Mucosa of rectum (tissue), 2 donors: ENCODE results near the gene FXN.
"Not testable (repeated sequence)": the region's sequence is repeated elsewhere in the genome, so short reads cannot be mapped to it uniquely, and the experiment has no call there.

ENCODE experiments used
- H3K27ac ChIP-seq, 2 donors: one replicate each; pipeline ENCODE4 v1.7.0; 2013; ENCODE audit warnings: inconsistent platforms in 2 of 2, low read depth in 2 of 2, low read length in 2 of 2
- H3K27me3 ChIP-seq, 2 donors: one replicate each; pipeline ENCODE4 v1.7.0; 2013; ENCODE audit warnings: low read length in 2 of 2; ENCODE audit not compliant: control insufficient read depth in 2 of 2, insufficient read depth in 2 of 2
- H3K36me3 ChIP-seq, 2 donors: one replicate each; pipeline ENCODE4 v1.7.0; 2013; ENCODE audit warnings: low read length in 2 of 2; ENCODE audit not compliant: control insufficient read depth in 2 of 2, insufficient read depth in 2 of 2
- H3K4me1 ChIP-seq, 2 donors: one replicate each; pipeline ENCODE4 v1.7.0; 2013; ENCODE audit warnings: low read length in 2 of 2, mild to moderate bottlenecking in 1 of 2; ENCODE audit not compliant: control insufficient read depth in 2 of 2, insufficient read depth in 2 of 2
- H3K4me3 ChIP-seq, 2 donors: one replicate each; pipeline ENCODE4 v1.7.0; 2013; ENCODE audit warnings: low read length in 2 of 2
- H3K9ac ChIP-seq, 2 donors: one replicate each; pipeline ENCODE4 v1.7.0; 2013; ENCODE audit warnings: low read length in 2 of 2, low read depth in 1 of 2, mild to moderate bottlenecking in 1 of 2
- H3K9me3 ChIP-seq, 2 donors: one replicate each; pipeline ENCODE4 v1.7.0; 2013; ENCODE audit warnings: low read length in 2 of 2; ENCODE audit not compliant: control insufficient read depth in 2 of 2
- donor health status: healthy.
- donor health status: Normal muscosa, but diverticular disease.

The FXN gene

GRCh38 chr9:69035438-69036308 is at the start of gene FXN:
Gene FXN, plus strand, starts transcription at chr9:69035752. Its CDS starts 31 bp downstream, at chr9:69035783.
- H3K27ac ChIP-seq: peak within 1 kb of the TSS; percentile 69 to 74
- no peaks in the 10 kb centered on the region for H3K36me3 ChIP-seq
- H3K9ac ChIP-seq: peak within 1 kb of the TSS; percentile 65 to 80
- no peaks in the 10 kb centered on the region for H3K9me3 ChIP-seq
- peaks cover 5 to 10% of the 10 kb centered on the region in 2 donors for H3K4me1 ChIP-seq
- peak within 1 kb of the TSS; percentile 97 to 98 for H3K4me3 ChIP-seq
- no peaks in the 10 kb centered on the region for H3K27me3 ChIP-seq

GRCh38 chr9:68986949-68987348 is 48.6 kb upstream of the FXN start:
- not testable (repeated sequence) for H3K4me1 ChIP-seq, H3K4me3 ChIP-seq, H3K27me3 ChIP-seq, H3K9ac ChIP-seq, H3K36me3 ChIP-seq, H3K27ac ChIP-seq, H3K9me3 ChIP-seq

- Histone ChIP-seq H3K4me3 (no peak overlapping the region), H3K27me3 (no peaks in the 10 kb centered on the region), H3K36me3 (peaks cover 0 to 8% of the 10 kb centered on the region in 2 donors), H3K4me1 (no peaks in the 10 kb centered on the region), H3K27ac (no peak overlapping the region), H3K9me3 (no peaks in the 10 kb centered on the region), H3K9ac (no peak overlapping the region)
These were observed 44.1 kb upstream of the FXN start for GRCh38 chr9:68991457-68991856.

- H3K36me3 ChIP-seq: peaks cover 3 to 11% of the 10 kb centered on the region in 2 donors
- no peak overlapping the region for H3K4me3 ChIP-seq
- H3K27ac ChIP-seq: no peak overlapping the region
- H3K4me1 ChIP-seq: peaks cover 0 to 3% of the 10 kb centered on the region in 2 donors
- H3K9me3 ChIP-seq: no peaks in the 10 kb centered on the region
- H3K9ac ChIP-seq: no peak overlapping the region
- no peaks in the 10 kb centered on the region for H3K27me3 ChIP-seq
These were observed 39.8 kb upstream of the FXN start for GRCh38 chr9:68995776-68996175.

- Histone ChIP-seq H3K9me3 (no peaks in the 10 kb centered on the region), H3K27me3 (no peaks in the 10 kb centered on the region), H3K9ac (no peak overlapping the region), H3K4me3 (no peak overlapping the region), H3K4me1 (peaks cover 0 to 3% of the 10 kb centered on the region in 2 donors), H3K36me3 (peaks cover 3 to 5% of the 10 kb centered on the region in 2 donors), H3K27ac (no peak overlapping the region)
These were observed 39.1 kb upstream of the FXN start for GRCh38 chr9:68996462-68996861.

GRCh38 chr9:68997666-68998065 is 37.9 kb upstream of the FXN start:
- no peak overlapping the region for H3K27ac ChIP-seq
- H3K27me3 ChIP-seq: no peaks in the 10 kb centered on the region
- peaks cover 3 to 6% of the 10 kb centered on the region in 2 donors for H3K36me3 ChIP-seq
- peaks cover 0 to 3% of the 10 kb centered on the region in 2 donors for H3K4me1 ChIP-seq
- H3K9ac ChIP-seq: no peak overlapping the region
- no peak overlapping the region for H3K4me3 ChIP-seq
- H3K9me3 ChIP-seq: no peaks in the 10 kb centered on the region

GRCh38 chr9:68998385-68998784 is 37.2 kb upstream of the FXN start:
- Histone ChIP-seq H3K9me3 (no peaks in the 10 kb centered on the region), H3K9ac (no peak overlapping the region), H3K4me1 (peaks cover 0 to 3% of the 10 kb centered on the region in 2 donors), H3K27ac (no peak overlapping the region), H3K36me3 (peaks cover 3 to 6% of the 10 kb centered on the region in 2 donors), H3K4me3 (no peak overlapping the region), H3K27me3 (no peaks in the 10 kb centered on the region)

GRCh38 chr9:68998812-68999211 is 36.7 kb upstream of the FXN start:
- H3K9me3 ChIP-seq: no peaks in the 10 kb centered on the region

GRCh38 chr9:68999393-69000105 is 36.0 kb upstream of the FXN start:
- H3K4me1 ChIP-seq: peaks cover 0 to 3% of the 10 kb centered on the region in 2 donors
- H3K9ac ChIP-seq: no peak overlapping the region
- no peak overlapping the region for H3K4me3 ChIP-seq
- H3K9me3 ChIP-seq: no peaks in the 10 kb centered on the region
- H3K36me3 ChIP-seq: peaks cover 3 to 6% of the 10 kb centered on the region in 2 donors
- no peak overlapping the region for H3K27ac ChIP-seq
- H3K27me3 ChIP-seq: no peaks in the 10 kb centered on the region

More at GRCh38 chr9:68998812-68999211, 36.7 kb upstream of the FXN start:
- peaks cover 0 to 3% of the 10 kb centered on the region in 2 donors for H3K4me1 ChIP-seq
- H3K27me3 ChIP-seq: no peaks in the 10 kb centered on the region
- H3K9ac ChIP-seq: no peak overlapping the region
- no peak overlapping the region for H3K27ac ChIP-seq
- H3K36me3 ChIP-seq: peaks cover 3 to 6% of the 10 kb centered on the region in 2 donors
- no peak overlapping the region for H3K4me3 ChIP-seq

GRCh38 chr9:69001921-69002320 is 33.6 kb upstream of the FXN start:
- Histone ChIP-seq H3K9me3 (no peaks in the 10 kb centered on the region), H3K4me3 (no peak overlapping the region), H3K27me3 (no peaks in the 10 kb centered on the region), H3K9ac (no peak overlapping the region), H3K27ac (no peak overlapping the region), H3K4me1 (peaks cover 0 to 3% of the 10 kb centered on the region in 2 donors), H3K36me3 (peaks cover 7 to 12% of the 10 kb centered on the region in 2 donors)
